M059J (cell line): Measurements from ENCODE around the gene FMNL2. TPM values are rescaled to one million over a fixed set of nuclear protein-coding genes. Genes with fewer than 3 reads are reported as not detected.

ENCODE experiments used
- DNase-seq: peaks from one replicate; pipeline ENCODE4 v3.0.0-alpha.2; 2012; ENCODE audit warnings: low read depth
- total RNA-seq: library from RNA; depleted of rRNA; stranded (reverse); fragments of >200 nt; shearing (Covaris generic); gene quantifications from 2 replicates; pipeline ENCODE4 v1.2.3, GENCODE V29; 2014; rRNA removed

FMNL2 gene
- 6.5 and 13.2 TPM in 2 replicates for total RNA-seq

- peak; percentile 80 for DNase-seq
Observed at GRCh38 chr2:152335016-152335725, at the start of gene FMNL2. FMNL2 (plus strand) TSS chr2:152335174.

GRCh38 chr2:152292991-152293390 lies 42.0 kb upstream of the FMNL2 start:
- DNase-seq, result no peak

GRCh38 chr2:152297715-152298114 lies 37.3 kb upstream of the FMNL2 start:
- no peak for DNase-seq

GRCh38 chr2:152298754-152299153 lies 36.2 kb upstream of the FMNL2 start:
- DNase-seq, result peak; percentile 65

- no peak for DNase-seq
Observed at GRCh38 chr2:152301131-152301530, 33.8 kb upstream of the FMNL2 start.

GRCh38 chr2:152303951-152304350 lies 31.0 kb upstream of the FMNL2 start:
- no peak for DNase-seq

- no peak for DNase-seq
Observed at GRCh38 chr2:152304836-152305235, 30.1 kb upstream of the FMNL2 start.

GRCh38 chr2:152307863-152308262 lies 27.1 kb upstream of the FMNL2 start:
- DNase-seq, result no peak

GRCh38 chr2:152309352-152310214 lies 25.4 kb upstream of the FMNL2 start:
- DNase-seq, result no peak

- peak; percentile 67 for DNase-seq
Observed at GRCh38 chr2:152319822-152320570, 15.0 kb upstream of the FMNL2 start.

GRCh38 chr2:152320814-152321213 lies 14.2 kb upstream of the FMNL2 start:
- no peak for DNase-seq

- peak; percentile 15 for DNase-seq
Observed at GRCh38 chr2:152322222-152322621, 12.8 kb upstream of the FMNL2 start.

GRCh38 chr2:152325126-152325525 lies 9.8 kb upstream of the FMNL2 start:
- DNase-seq, result peak; percentile 50

GRCh38 chr2:152326710-152327109 lies 8.3 kb upstream of the FMNL2 start:
- DNase-seq, result no peak

- DNase-seq, result no peak
Observed at GRCh38 chr2:152328013-152328412, 7.0 kb upstream of the FMNL2 start.

GRCh38 chr2:152330235-152330866 lies 4.6 kb upstream of the FMNL2 start:
- no peak for DNase-seq

- DNase-seq, result no peak
Observed at GRCh38 chr2:152334701-152335015, 316 bp upstream of the FMNL2 start.

GRCh38 chr2:152335726-152336118 lies 748 bp downstream of the FMNL2 start:
- DNase-seq, result no peak

GRCh38 chr2:152336119-152336853 lies 1.3 kb downstream of the FMNL2 start:
- peak; percentile 64 for DNase-seq

- DNase-seq, result peak; percentile 44
Observed at GRCh38 chr2:152336854-152337510, 2.0 kb downstream of the FMNL2 start.

- no peak for DNase-seq
Observed at GRCh38 chr2:152337511-152337903, 2.5 kb downstream of the FMNL2 start.
